HCT116 (cell line): ENCODE results near the gene CD33. TPM values are rescaled to one million over a fixed set of nuclear protein-coding genes. Genes with fewer than 3 reads are reported as not detected.

Experiments used
- ATAC-seq: fragments of 200-7000 bp; cut with Tn5 transposase; 2 replicates; pipeline ENCODE4 v1.9.1; 2020; ENCODE audit warnings: mild to moderate bottlenecking, moderate library complexity
- BruUV-seq: library from RNA; stranded (reverse); fragments of 400-500 nt; replicated peaks from 2 replicates; lab custom pipeline; 2021; lab: Mats Ljungman, UMichigan
- CTCF ChIA-PET: fragments of 300-600 bp; sonication (Branson Sonifier 250); formaldehyde crosslinking; loops from one replicate; lab custom pipeline; 2021; ENCODE audit warnings: antibody characterized with exemption; lab: Charles Lee
- POLR2A ChIA-PET: fragments of 300-600, 350-600 bp; sonication (Branson Sonifier 250); formaldehyde crosslinking; loops from one replicate; lab custom pipeline; 2021; ENCODE audit warnings: antibody characterized with exemption; lab: Charles Lee
- RAD21 ChIA-PET, 2 experiments: fragments of 300-600 bp; sonication (Branson Sonifier 250); formaldehyde crosslinking; loops; one replicate each; lab custom pipeline; 2023; ENCODE audit warnings: low total read pairs in 2 of 2; ENCODE audit not compliant: uncharacterized antibody in 2 of 2, unreplicated experiment in 2 of 2, low non-redundant PET in 1 of 2; lab: Charles Lee
- DNase-seq: peaks from one replicate; pipeline ENCODE4 v3.0.0-alpha.2; 2010; ENCODE audit warnings: low read depth, low spot score
- H2AFZ ChIP-seq: fragments of 200-600 bp; shearing (Covaris generic), sonication (generic); 2 replicates; pipeline ENCODE4 v1.6.1; 2017; ENCODE audit warnings: low read depth, mixed run types, mixed read lengths, antibody characterized with exemption, low read length; ENCODE audit not compliant: poor library complexity, severe bottlenecking
- H3K27ac ChIP-seq: 2 replicates; pipeline ENCODE4 v1.5.1; 2012; ENCODE audit warnings: low read depth, low read length
- H3K27me3 ChIP-seq: fragments of 200-600 bp; sonication (generic); 2 replicates; pipeline ENCODE4 v1.6.1; 2016; ENCODE audit warnings: mixed run types, low read length, mixed read lengths; ENCODE audit not compliant: insufficient read depth
- H3K36me3 ChIP-seq, 2 experiments: fragments of 200-500 bp in 1 of 2; fragments of 200-600 bp in 1 of 2; sonication (Bioruptor generic) in 1 of 2; sonication (generic) in 1 of 2; 2 replicates each; pipeline versions ENCODE4 v1.5.1 to v1.6.1; 2014 to 2016; ENCODE audit warnings: low read length in 2 of 2, inconsistent platforms in 1 of 2, mixed read lengths in 1 of 2, mixed run types in 1 of 2; ENCODE audit not compliant: insufficient read depth in 2 of 2, control insufficient read depth in 1 of 2
- H3K4me1 ChIP-seq, 2 experiments: fragments of 200-600 bp in 1 of 2; sonication (generic) in 1 of 2; 2 replicates each; pipeline versions ENCODE4 v1.5.1 to v1.6.1; 2012 to 2017; ENCODE audit warnings: low read length in 2 of 2, inconsistent platforms in 1 of 2, mild to moderate bottlenecking in 1 of 2, mixed read lengths in 1 of 2, mixed run types in 1 of 2, moderate library complexity in 1 of 2; ENCODE audit not compliant: insufficient read depth in 2 of 2, control insufficient read depth in 1 of 2
- H3K4me2 ChIP-seq: fragments of 200-600 bp; sonication (generic); 2 replicates; pipeline ENCODE4 v1.6.1; 2017; ENCODE audit warnings: mixed run types, low read length, mixed read lengths
- H3K4me3 ChIP-seq, 2 experiments: fragments of 200-600 bp in 1 of 2; sonication (generic) in 1 of 2; replicated peaks in 1 of 2; 2 replicates each; pipeline ENCODE4 v1.5.1; 2011 to 2016; ENCODE audit warnings: low read length in 2 of 2, control low read depth in 1 of 2, low read depth in 1 of 2, mild to moderate bottlenecking in 1 of 2, mixed read lengths in 1 of 2, mixed run types in 1 of 2
- H3K79me2 ChIP-seq: fragments of 200-600 bp; sonication (generic); 2 replicates; pipeline ENCODE4 v1.6.1; 2017; ENCODE audit warnings: mild to moderate bottlenecking, mixed run types, low read length, moderate library complexity, mixed read lengths; ENCODE audit not compliant: insufficient read depth
- H3K9ac ChIP-seq: fragments of 200-600 bp; sonication (generic); 2 replicates; pipeline ENCODE4 v1.6.1; 2016; ENCODE audit warnings: low read length, mixed read lengths
- H3K9me2 ChIP-seq: fragments of 200-600 bp; sonication (generic), shearing (Covaris generic); 2 replicates; pipeline ENCODE4 v1.6.1; 2017; ENCODE audit warnings: mixed run types, mild to moderate bottlenecking, moderate library complexity; ENCODE audit not compliant: insufficient read depth
- H3K9me3 ChIP-seq, 2 experiments: fragments of 200-500 bp in 1 of 2; fragments of 200-600 bp in 1 of 2; sonication (Bioruptor generic) in 1 of 2; sonication (generic) in 1 of 2; 2 replicates each; pipeline ENCODE4 v1.6.1; 2014 to 2017; ENCODE audit warnings: low read length in 2 of 2, mixed read lengths in 2 of 2, inconsistent platforms in 1 of 2, low read depth in 1 of 2, mild to moderate bottlenecking in 1 of 2, mixed run types in 1 of 2, moderate library complexity in 1 of 2; ENCODE audit not compliant: control insufficient read depth in 1 of 2, insufficient read depth in 1 of 2
- H4K20me1 ChIP-seq: fragments of 200-600 bp; sonication (generic), shearing (Covaris generic); 2 replicates; pipeline ENCODE4 v1.6.1; 2017; ENCODE audit warnings: mixed run types, mild to moderate bottlenecking, moderate library complexity; ENCODE audit not compliant: insufficient read depth
- CEBPB ChIP-seq: IDR thresholded peaks from 2 replicates; pipeline ENCODE4 v1.6.1; 2012; ENCODE audit warnings: low read depth
- EGR1 ChIP-seq: IDR thresholded peaks from 2 replicates; pipeline ENCODE4 v1.6.1; 2012; ENCODE audit warnings: low read depth
- EZH2 ChIP-seq: fragments of 200-600 bp; sonication (generic); IDR thresholded peaks from 2 replicates; pipeline ENCODE4 v1.6.1; 2017; ENCODE audit warnings: antibody characterized with exemption, mixed run types
- FOSL1 ChIP-seq: IDR thresholded peaks from 2 replicates; pipeline ENCODE4 v1.6.1; 2012; ENCODE audit warnings: low read depth
- JUND ChIP-seq: IDR thresholded peaks from 2 replicates; pipeline ENCODE4 v1.6.1; 2012
- POLR2AphosphoS5 ChIP-seq: IDR thresholded peaks from 2 replicates; pipeline ENCODE4 v1.6.1; 2011; ENCODE audit warnings: mild to moderate bottlenecking, low read depth, low read length, moderate library complexity
- SRF ChIP-seq: IDR thresholded peaks from 2 replicates; pipeline ENCODE4 v1.6.1; 2012; ENCODE audit warnings: low read depth
- TCF7L2 ChIP-seq: IDR thresholded peaks from 2 replicates; pipeline ENCODE4 v1.7.0; 2011; ENCODE audit warnings: borderline replicate concordance, inconsistent platforms; ENCODE audit not compliant: insufficient read depth, insufficient read length; ENCODE audit errors: extremely low read depth
- YY1 ChIP-seq: IDR thresholded peaks from 2 replicates; pipeline ENCODE4 v1.6.1; 2011; ENCODE audit warnings: low read length, low read depth, moderate library complexity, mild to moderate bottlenecking; ENCODE audit not compliant: insufficient replicate concordance; ENCODE audit errors: extremely low read depth
- intact Hi-C: fragments of 100-400 bp; cut with micrococcal nuclease; formaldehyde crosslinking; loops from 2 replicates; pipeline ENCODE4 v1.10.0; 2022
- total RNA-seq: library from RNA; stranded (reverse); gene quantifications from one replicate; pipeline ENCODE4 v1.2.1, GENCODE V29; 2021; ENCODE audit not compliant: unreplicated experiment
- TF ChIP-seq, protein P1 (sequence below): IDR thresholded peaks from 2 replicates; pipeline ENCODE4 v1.6.1; 2011; ENCODE audit warnings: mild to moderate bottlenecking, low read length, moderate library complexity; ENCODE audit not compliant: insufficient replicate concordance; ENCODE audit errors: extremely low read depth
- TF ChIP-seq, protein P2 (sequence below): IDR thresholded peaks from 2 replicates; pipeline ENCODE4 v1.6.1; 2012; ENCODE audit warnings: low read depth
- TF ChIP-seq, protein P3 (sequence below): IDR thresholded peaks from 2 replicates; pipeline ENCODE4 v1.6.1; 2012
- TF ChIP-seq, protein P4 (sequence below), 3 experiments: fragments of 200-600 bp in 1 of 3; sonication (generic) in 1 of 3; IDR thresholded peaks in 2 of 3; conservative IDR thresholded peaks in 1 of 3; 2 replicates each; pipeline ENCODE4 v1.5.1; 2012 to 2017; ENCODE audit warnings: low read depth in 2 of 3, low read length in 2 of 3, antibody characterized with exemption in 1 of 3, borderline replicate concordance in 1 of 3, control low read depth in 1 of 3, mild to moderate bottlenecking in 1 of 3, mixed read lengths in 1 of 3, mixed run types in 1 of 3, moderate library complexity in 1 of 3; ENCODE audit not compliant: insufficient read depth in 1 of 3

The CD33 gene
- total RNA-seq, 1 experiment from 2014 or later, result 3.1 TPM

DNA sequence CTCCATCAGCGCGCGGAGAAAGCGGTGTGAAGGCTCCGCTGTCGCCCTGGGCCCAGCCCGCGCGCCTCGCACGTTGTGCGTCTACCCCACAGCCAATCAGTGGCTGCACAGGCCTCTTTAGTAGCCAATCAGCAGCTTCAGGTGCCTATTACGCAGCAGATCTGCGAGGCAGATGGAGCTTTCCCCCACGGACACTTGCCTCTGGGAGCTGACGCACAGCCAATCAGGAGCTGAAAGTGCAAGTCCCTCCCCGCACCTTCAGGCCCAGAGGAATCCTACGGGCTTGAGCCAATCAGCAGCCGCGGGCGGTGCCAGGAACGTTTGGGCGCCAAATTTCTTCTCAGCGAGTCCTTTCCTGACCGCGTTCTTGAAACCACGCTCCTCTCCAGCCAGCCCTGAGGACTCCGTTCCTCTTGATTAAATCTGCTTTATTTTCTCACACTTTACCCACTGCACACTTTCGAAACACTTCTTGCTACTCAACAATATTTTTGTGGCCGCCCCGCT is 42.9 kb upstream of the CD33 start:
- RAD21 ChIA-PET, result no interaction called here
- TF ChIP-seq, protein P1, sequence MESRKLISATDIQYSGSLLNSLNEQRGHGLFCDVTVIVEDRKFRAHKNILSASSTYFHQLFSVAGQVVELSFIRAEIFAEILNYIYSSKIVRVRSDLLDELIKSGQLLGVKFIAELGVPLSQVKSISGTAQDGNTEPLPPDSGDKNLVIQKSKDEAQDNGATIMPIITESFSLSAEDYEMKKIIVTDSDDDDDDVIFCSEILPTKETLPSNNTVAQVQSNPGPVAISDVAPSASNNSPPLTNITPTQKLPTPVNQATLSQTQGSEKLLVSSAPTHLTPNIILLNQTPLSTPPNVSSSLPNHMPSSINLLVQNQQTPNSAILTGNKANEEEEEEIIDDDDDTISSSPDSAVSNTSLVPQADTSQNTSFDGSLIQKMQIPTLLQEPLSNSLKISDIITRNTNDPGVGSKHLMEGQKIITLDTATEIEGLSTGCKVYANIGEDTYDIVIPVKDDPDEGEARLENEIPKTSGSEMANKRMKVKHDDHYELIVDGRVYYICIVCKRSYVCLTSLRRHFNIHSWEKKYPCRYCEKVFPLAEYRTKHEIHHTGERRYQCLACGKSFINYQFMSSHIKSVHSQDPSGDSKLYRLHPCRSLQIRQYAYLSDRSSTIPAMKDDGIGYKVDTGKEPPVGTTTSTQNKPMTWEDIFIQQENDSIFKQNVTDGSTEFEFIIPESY, result no peak
- TF ChIP-seq FOSL1 (no peak), CEBPB (no peak), EZH2 (no peak), TCF7L2 (no peak), SRF (no peak), POLR2AphosphoS5 (no peak), EGR1 (no peak), JUND (no peak), YY1 (no peak)
- TF ChIP-seq, protein P2, sequence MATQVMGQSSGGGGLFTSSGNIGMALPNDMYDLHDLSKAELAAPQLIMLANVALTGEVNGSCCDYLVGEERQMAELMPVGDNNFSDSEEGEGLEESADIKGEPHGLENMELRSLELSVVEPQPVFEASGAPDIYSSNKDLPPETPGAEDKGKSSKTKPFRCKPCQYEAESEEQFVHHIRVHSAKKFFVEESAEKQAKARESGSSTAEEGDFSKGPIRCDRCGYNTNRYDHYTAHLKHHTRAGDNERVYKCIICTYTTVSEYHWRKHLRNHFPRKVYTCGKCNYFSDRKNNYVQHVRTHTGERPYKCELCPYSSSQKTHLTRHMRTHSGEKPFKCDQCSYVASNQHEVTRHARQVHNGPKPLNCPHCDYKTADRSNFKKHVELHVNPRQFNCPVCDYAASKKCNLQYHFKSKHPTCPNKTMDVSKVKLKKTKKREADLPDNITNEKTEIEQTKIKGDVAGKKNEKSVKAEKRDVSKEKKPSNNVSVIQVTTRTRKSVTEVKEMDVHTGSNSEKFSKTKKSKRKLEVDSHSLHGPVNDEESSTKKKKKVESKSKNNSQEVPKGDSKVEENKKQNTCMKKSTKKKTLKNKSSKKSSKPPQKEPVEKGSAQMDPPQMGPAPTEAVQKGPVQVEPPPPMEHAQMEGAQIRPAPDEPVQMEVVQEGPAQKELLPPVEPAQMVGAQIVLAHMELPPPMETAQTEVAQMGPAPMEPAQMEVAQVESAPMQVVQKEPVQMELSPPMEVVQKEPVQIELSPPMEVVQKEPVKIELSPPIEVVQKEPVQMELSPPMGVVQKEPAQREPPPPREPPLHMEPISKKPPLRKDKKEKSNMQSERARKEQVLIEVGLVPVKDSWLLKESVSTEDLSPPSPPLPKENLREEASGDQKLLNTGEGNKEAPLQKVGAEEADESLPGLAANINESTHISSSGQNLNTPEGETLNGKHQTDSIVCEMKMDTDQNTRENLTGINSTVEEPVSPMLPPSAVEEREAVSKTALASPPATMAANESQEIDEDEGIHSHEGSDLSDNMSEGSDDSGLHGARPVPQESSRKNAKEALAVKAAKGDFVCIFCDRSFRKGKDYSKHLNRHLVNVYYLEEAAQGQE, result no peak
- TF ChIP-seq, protein P3, sequence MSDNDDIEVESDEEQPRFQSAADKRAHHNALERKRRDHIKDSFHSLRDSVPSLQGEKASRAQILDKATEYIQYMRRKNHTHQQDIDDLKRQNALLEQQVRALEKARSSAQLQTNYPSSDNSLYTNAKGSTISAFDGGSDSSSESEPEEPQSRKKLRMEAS, result no peak
- TF ChIP-seq, protein P4, sequence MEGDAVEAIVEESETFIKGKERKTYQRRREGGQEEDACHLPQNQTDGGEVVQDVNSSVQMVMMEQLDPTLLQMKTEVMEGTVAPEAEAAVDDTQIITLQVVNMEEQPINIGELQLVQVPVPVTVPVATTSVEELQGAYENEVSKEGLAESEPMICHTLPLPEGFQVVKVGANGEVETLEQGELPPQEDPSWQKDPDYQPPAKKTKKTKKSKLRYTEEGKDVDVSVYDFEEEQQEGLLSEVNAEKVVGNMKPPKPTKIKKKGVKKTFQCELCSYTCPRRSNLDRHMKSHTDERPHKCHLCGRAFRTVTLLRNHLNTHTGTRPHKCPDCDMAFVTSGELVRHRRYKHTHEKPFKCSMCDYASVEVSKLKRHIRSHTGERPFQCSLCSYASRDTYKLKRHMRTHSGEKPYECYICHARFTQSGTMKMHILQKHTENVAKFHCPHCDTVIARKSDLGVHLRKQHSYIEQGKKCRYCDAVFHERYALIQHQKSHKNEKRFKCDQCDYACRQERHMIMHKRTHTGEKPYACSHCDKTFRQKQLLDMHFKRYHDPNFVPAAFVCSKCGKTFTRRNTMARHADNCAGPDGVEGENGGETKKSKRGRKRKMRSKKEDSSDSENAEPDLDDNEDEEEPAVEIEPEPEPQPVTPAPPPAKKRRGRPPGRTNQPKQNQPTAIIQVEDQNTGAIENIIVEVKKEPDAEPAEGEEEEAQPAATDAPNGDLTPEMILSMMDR (IDR thresholded peaks at IDR 0.05 in 2 of 3, conservative IDR thresholded peaks at IDR 0.05 in 1 of 3; ENCODE audit: borderline replicate concordance in 1 of 3, insufficient read depth in 1 of 3, low read depth in 2 of 3, low read length in 2 of 3), result no peak
- POLR2A ChIA-PET, result no interaction called here
- no peak overlapping the region for H3K27ac ChIP-seq
- H3K4me3 ChIP-seq, result no peak overlapping the region
- CTCF ChIA-PET, result no interaction called here
- no TSS peak for BruUV-seq
- no peaks in the 10 kb centered on the region for H3K9me2 ChIP-seq
- H3K4me2 ChIP-seq, result no peak overlapping the region
- ATAC-seq (no peak), DNase-seq (no peak)
- intact Hi-C loops, result no loop called here
- no peaks in the 10 kb centered on the region for H3K4me1 ChIP-seq
- no peaks in the 10 kb centered on the region for H3K9me3 ChIP-seq
- H3K79me2 ChIP-seq, result no peaks in the 10 kb centered on the region
- H2AFZ ChIP-seq, result no peak overlapping the region
- no peaks in the 10 kb centered on the region for H3K36me3 ChIP-seq
- peaks cover 11% of the 10 kb centered on the region; the same call in 1 of the 2 replicates for H3K27me3 ChIP-seq
- no peak overlapping the region for H3K9ac ChIP-seq
- H4K20me1 ChIP-seq, result no peaks in the 10 kb centered on the region
